ENCODE measurements around the gene EPHB4.
"Not testable (repeated sequence)": the region's sequence is repeated elsewhere in the genome, so short reads cannot be mapped to it uniquely, and the experiment has no call there.

EPHB4 gene

GRCh38 chr7:100819586-100819985, 7.7 kb downstream of the EPHB4 start:
- no peak for DNase-seq (ENCODE audit: low read depth)

GRCh38 chr7:100818825-100819224, 8.5 kb downstream of the EPHB4 start:
- no peak for DNase-seq (ENCODE audit: low read depth)

DNA sequence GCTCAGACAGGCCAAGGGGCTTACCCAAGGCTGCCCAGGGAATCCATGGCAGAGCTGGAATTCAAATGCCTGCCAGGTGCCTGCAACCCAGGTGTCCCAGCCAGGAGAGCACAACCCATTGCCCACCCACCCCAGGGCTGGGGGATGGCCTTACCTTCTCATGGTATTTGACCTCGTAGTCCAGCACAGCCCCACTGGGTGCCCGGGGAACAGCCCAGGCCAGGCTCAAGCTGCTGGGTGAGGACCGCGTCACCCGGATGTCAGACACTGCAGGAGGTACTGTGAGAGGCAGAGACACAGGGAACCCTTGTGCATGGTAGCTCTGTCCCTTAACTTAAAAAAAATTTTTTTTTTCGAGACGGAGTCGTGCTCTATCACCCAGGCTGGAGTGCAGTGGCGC, 9.0 kb downstream of the EPHB4 start:
- DNase-seq (ENCODE audit: low read depth) = no peak

DNA sequence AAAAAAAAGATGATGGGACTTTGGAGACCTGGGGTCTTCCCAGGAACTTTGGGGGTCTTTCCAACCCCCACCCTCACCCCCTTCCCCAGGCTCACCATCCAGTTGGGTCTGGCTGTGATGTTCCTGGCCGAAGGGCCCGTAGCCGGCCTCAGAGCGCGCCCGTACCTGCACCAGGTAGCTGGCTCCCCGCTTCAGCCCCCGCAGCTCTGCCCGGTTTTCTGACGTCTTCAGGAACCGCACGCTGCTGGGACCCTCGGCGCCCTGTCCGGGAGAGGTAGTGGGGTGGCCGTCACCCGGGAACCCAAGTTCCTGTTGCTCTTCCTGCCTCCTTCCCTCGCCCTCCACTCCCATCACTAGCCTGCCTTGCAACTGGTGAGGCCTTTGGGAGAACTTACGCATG, 10.2 kb downstream of the EPHB4 start:
- DNase-seq (ENCODE audit: low read depth) = no peak

DNA sequence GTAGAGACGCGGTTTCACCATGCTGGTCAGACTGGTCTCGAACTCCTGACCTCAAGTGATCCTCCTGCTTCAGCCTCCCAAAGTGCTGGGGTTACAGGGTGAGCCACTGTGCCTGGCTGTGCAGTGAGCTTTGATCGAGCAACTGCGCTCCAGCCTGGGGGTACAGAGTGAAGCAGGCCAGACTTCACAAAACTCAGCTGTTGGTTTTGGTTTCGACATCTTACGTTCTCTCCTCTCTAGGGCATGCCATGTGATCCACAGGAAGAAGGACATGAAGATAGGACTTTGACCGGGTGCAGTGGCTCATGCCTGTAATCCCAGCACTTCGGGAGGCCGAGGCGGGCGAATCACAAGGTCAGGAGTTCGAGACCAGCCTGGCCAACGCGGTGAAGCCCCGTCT, 10.8 kb downstream of the EPHB4 start:
- DNase-seq (ENCODE audit: low read depth) = not testable (repeated sequence)

- no peak for DNase-seq (ENCODE audit: low read depth)
Observed at GRCh38 chr7:100812729-100813128, 14.6 kb downstream of the EPHB4 start.

DNA sequence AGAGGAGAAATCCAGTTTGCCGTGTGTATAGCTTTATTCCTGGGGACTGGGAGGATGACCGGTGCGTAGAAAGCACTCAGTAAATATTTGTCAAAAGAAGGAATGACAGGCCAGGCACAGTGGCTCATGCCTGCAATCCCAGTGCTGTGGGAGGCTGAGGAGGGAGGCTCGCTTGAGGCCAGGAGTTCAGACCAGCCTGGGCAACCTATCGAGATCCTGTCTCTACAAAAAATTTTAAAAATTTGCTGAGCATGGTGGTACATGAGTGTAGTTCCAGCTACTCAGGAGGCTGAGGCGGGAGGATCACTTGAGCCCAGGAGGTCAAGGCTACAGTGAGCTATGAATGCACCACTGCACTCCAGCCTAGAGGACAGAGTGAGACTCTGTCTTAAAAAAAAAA, 15.8 kb downstream of the EPHB4 start:
- no peak for DNase-seq (ENCODE audit: low read depth)

GRCh38 chr7:100808354-100808875, 18.9 kb downstream of the EPHB4 start:
- no peak for DNase-seq (ENCODE audit: low read depth)

- DNase-seq (ENCODE audit: low read depth) = not testable (repeated sequence)
Observed at GRCh38 chr7:100806883-100807282, 20.4 kb downstream of the EPHB4 start.

GRCh38 chr7:100806276-100806675, 21.0 kb downstream of the EPHB4 start:
- DNase-seq (ENCODE audit: low read depth) = no peak

GRCh38 chr7:100804681-100805431, 22.5 kb downstream of the EPHB4 start:
- DNase-seq (ENCODE audit: low read depth) = no peak

DNA sequence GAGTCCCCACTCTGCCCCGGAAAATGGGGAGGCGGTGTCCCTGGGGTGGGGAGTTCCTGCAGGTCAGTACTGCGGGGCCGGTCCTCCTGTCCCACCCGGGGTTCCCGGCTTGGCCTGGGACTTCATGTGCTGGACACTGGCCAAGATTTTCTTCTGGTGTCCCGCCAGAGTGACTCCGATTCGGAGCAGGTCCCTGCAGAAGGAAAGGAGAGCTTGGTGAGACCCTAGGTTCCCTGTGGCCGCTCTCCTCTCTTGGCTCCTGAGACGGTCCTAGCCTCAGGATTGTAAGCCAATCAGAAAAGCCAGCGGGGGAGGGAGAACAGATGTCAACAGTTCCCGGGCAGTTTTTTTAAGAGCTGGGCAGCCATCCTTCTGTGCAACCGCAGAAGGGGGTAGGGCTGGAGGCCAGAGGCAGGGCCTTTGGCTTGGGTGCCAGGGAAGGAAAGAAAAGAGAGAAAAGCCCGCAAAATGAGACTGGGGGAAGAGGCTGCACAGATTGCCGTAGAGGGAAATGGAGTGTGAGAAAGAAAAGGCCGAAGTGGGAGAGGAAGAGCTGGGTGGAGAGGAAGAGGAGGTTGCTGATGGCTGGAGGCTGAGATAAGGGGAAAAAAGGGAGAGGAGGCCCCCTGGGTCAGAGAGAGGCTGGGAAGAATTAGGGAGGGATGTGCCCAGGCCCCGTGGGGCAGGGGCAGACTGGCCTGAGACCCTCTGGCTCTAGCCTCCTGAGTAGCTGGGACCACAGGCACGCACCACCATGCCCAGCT, 23.7 kb downstream of the EPHB4 start:
- DNase-seq (ENCODE audit: low read depth) = peak; percentile 81

- no peak for DNase-seq (ENCODE audit: low read depth)
Observed at GRCh38 chr7:100802951-100803350, 24.4 kb downstream of the EPHB4 start.

DNA sequence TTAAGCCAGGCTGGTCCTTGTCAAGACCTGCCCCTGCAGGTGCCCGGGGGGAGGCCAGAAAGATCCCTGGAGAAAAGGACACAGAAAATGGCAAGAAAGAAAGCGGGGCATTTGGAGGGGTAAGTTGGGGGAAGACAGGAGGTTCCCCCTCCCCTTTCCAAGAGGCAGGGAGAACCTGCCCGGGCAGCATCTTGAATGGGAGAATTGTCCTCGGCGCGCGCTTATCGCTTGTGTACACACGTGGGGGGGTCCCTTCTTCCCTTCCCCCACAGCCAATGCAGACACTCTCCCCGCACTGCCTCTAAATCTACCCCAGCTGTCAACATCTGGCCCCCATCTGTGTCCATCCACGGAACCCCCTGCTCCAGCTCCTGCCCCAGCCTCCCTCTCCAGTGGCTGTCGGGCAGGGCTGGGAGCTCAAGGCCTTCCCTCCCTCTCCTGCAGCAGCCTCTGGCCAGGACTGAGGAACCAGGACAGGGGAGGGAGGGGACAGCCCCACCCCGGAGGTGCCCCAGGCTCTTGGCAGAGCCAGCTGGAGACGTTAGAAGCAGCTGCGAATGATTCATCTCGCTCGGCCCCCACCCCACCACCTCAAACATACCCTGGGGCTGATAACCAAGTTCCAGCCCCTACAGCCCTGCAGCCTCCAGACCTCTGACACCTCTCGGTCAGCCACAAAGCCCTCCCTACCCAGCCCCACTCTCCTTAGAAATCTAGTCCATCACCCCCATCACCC, 25.3 kb downstream of the EPHB4 start:
- peak; percentile 80 for DNase-seq (ENCODE audit: low read depth)

GRCh38 chr7:100799037-100799896, 28.1 kb downstream of the EPHB4 start:
- DNase-seq (ENCODE audit: low read depth) = peak; percentile 35

- DNase-seq (ENCODE audit: low read depth) = no peak
Observed at GRCh38 chr7:100794741-100795140, 32.6 kb downstream of the EPHB4 start.

GRCh38 chr7:100793806-100794660, 33.3 kb downstream of the EPHB4 start:
- no peak for DNase-seq (ENCODE audit: low read depth)

- DNase-seq (ENCODE audit: low read depth) = no peak
Observed at GRCh38 chr7:100791881-100792666, 35.2 kb downstream of the EPHB4 start.

- no peak for DNase-seq (ENCODE audit: low read depth)
Observed at GRCh38 chr7:100789055-100789454, 38.3 kb downstream of the EPHB4 start.

GRCh38 chr7:100786323-100786722, 41.0 kb downstream of the EPHB4 start:
- no peak for DNase-seq (ENCODE audit: low read depth)
